Loucy (cell line): ENCODE measurements around the gene UBE2J1.

Experiments used
- H2AFZ ChIP-seq: fragments of 200-600 bp; sonication (generic); 2 replicates; pipeline ENCODE4 v1.6.0; 2016; ENCODE audit warnings: antibody characterized with exemption, mild to moderate bottlenecking, low read length, moderate library complexity
- H3F3A ChIP-seq: fragments of 200-600 bp; 2 replicates; pipeline ENCODE4 v1.6.0; 2016; ENCODE audit warnings: antibody characterized with exemption, low read depth, mild to moderate bottlenecking
- H3K27me3 ChIP-seq: fragments of 200-600 bp; sonication (generic); 2 replicates; pipeline ENCODE4 v1.6.1; 2014; ENCODE audit warnings: low read length, mild to moderate bottlenecking; ENCODE audit not compliant: insufficient read depth, poor library complexity, severe bottlenecking
- H3K36me3 ChIP-seq: fragments of 200-600 bp; sonication (generic); 2 replicates; pipeline ENCODE4 v1.6.1; 2016; ENCODE audit warnings: low read length; ENCODE audit not compliant: insufficient read depth
- H3K4me1 ChIP-seq: fragments of 200-600 bp; sonication (generic); 2 replicates; pipeline ENCODE4 v1.5.1; 2014; ENCODE audit warnings: low read length, mild to moderate bottlenecking; ENCODE audit not compliant: insufficient read depth, poor library complexity, severe bottlenecking
- H3K4me2 ChIP-seq: fragments of 200-600 bp; sonication (generic); 2 replicates; pipeline ENCODE4 v1.6.0; 2014; ENCODE audit warnings: antibody characterized with exemption, low read length, low read depth, mild to moderate bottlenecking; ENCODE audit not compliant: poor library complexity, severe bottlenecking
- H3K4me3 ChIP-seq: fragments of 200-600 bp; sonication (generic); 2 replicates; pipeline ENCODE4 v1.5.1; 2014; ENCODE audit warnings: low read length, mild to moderate bottlenecking, mixed read lengths; ENCODE audit not compliant: poor library complexity, severe bottlenecking
- H3K79me2 ChIP-seq: fragments of 200-600 bp; sonication (generic); 2 replicates; pipeline ENCODE4 v1.6.1; 2014; ENCODE audit warnings: low read length; ENCODE audit not compliant: insufficient read depth
- H3K9ac ChIP-seq: fragments of 200-600 bp; sonication (generic); 2 replicates; pipeline ENCODE4 v1.6.0; 2014; ENCODE audit warnings: mild to moderate bottlenecking, low read depth, low read length, moderate library complexity; ENCODE audit not compliant: poor library complexity, severe bottlenecking
- H3K9me2 ChIP-seq: fragments of 200-600 bp; sonication (generic); replicated peaks from 2 replicates; pipeline ENCODE4 v1.6.1; 2016; ENCODE audit warnings: low read depth, low read length, mixed read lengths
- H3K9me3 ChIP-seq: fragments of 200-600 bp; sonication (generic); 2 replicates; pipeline ENCODE4 v1.6.1; 2014; ENCODE audit warnings: mild to moderate bottlenecking, antibody characterized with exemption, low read length, low read depth; ENCODE audit not compliant: insufficient read depth
- H4K20me1 ChIP-seq: fragments of 200-600 bp; sonication (generic); 2 replicates; pipeline ENCODE4 v1.6.0; 2014; ENCODE audit warnings: antibody characterized with exemption, low read length, mild to moderate bottlenecking; ENCODE audit not compliant: insufficient read depth, poor library complexity, severe bottlenecking
- EZH2phosphoT487 ChIP-seq: fragments of 200-600 bp; IDR thresholded peaks from 2 replicates; pipeline ENCODE4 v1.6.1; 2018; ENCODE audit warnings: antibody characterized with exemption, mild to moderate bottlenecking, moderate library complexity, borderline replicate concordance
- TF ChIP-seq, protein P1 (sequence below): fragments of 200-600 bp; sonication (generic); conservative IDR thresholded peaks from 2 replicates; pipeline ENCODE4 v1.5.1; 2014; ENCODE audit warnings: mild to moderate bottlenecking, antibody characterized with exemption, low read length

UBE2J1 gene

DNA sequence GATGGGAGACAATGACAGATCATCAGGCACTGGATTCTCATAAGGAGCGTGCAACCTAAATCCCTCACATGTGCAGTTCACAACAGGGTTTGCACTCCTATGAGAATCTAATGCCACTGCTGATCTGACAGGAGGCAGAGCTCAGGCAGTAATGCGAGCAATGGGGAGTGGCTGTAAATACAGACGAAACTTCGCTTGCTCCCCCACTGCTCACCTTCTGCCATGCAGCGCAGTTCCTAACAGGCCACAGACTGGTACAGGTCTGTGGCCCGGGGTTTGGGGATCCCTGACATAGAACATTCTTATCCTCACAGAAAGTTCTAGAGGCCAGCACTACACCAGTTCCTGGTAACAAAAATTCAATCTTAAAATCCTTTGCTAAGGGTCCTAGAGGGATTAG lies 36.3 kb upstream of the UBE2J1 start:
- Histone ChIP-seq H2AFZ (no peak overlapping the region), H3K4me1 (no peaks in the 10 kb centered on the region), H3F3A (no peaks in the 10 kb centered on the region), H3K9me2 (no peaks in the 10 kb centered on the region), H3K4me3 (no peak overlapping the region), H3K36me3 (peaks cover 24% of the 10 kb centered on the region; the same call in 1 of the 2 replicates), H3K79me2 (peaks cover 50% of the 10 kb centered on the region), H3K4me2 (no peak overlapping the region), H3K9me3 (no peaks in the 10 kb centered on the region), H4K20me1 (no peaks in the 10 kb centered on the region), H3K9ac (no peak overlapping the region), H3K27me3 (no peaks in the 10 kb centered on the region)
- TF ChIP-seq EZH2phosphoT487, result no peak
- TF ChIP-seq, protein P1, sequence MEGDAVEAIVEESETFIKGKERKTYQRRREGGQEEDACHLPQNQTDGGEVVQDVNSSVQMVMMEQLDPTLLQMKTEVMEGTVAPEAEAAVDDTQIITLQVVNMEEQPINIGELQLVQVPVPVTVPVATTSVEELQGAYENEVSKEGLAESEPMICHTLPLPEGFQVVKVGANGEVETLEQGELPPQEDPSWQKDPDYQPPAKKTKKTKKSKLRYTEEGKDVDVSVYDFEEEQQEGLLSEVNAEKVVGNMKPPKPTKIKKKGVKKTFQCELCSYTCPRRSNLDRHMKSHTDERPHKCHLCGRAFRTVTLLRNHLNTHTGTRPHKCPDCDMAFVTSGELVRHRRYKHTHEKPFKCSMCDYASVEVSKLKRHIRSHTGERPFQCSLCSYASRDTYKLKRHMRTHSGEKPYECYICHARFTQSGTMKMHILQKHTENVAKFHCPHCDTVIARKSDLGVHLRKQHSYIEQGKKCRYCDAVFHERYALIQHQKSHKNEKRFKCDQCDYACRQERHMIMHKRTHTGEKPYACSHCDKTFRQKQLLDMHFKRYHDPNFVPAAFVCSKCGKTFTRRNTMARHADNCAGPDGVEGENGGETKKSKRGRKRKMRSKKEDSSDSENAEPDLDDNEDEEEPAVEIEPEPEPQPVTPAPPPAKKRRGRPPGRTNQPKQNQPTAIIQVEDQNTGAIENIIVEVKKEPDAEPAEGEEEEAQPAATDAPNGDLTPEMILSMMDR, result no peak

DNA sequence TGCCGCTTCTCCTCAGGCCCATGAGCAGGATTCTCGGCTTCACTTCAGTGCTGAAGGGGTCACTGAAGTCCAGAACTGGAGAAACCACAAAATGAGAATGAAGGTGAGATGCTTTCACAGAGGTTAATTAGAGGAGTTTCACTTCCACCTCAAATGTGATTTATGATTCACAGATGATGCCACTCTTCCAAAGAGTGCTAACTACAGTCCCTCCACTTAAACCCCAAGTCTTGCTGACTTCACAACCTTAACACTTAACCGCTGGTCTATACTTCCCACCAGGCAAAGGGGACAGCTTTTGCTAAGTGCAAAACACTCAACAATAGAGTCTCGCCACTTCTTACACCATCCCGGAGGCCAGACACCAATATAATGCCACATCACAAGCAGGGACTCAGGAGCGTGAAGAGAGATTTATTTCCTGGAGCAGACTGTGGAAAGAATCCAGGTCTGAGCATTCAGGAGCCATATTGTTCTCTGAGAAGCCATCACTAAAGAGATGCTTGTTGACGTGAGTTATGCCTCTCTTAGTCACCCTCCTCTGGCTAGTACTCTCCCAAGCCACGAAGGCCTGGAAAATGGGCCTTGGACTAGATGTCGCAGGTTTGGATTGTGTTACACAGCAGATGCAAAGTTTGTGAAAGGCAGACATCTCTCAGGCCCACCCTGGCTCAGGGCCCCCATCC lies 35.1 kb upstream of the UBE2J1 start:
- H3K4me2 ChIP-seq, result no peak overlapping the region
- H3K9ac ChIP-seq, result no peak overlapping the region
- TF ChIP-seq, protein P1, result no peak
- TF ChIP-seq EZH2phosphoT487, result no peak
- H3K27me3 ChIP-seq, result no peaks in the 10 kb centered on the region
- peaks cover 41% of the 10 kb centered on the region for H3K79me2 ChIP-seq
- no peaks in the 10 kb centered on the region for H3K9me2 ChIP-seq
- no peaks in the 10 kb centered on the region for H3F3A ChIP-seq
- H3K4me3 ChIP-seq, result no peak overlapping the region
- no peaks in the 10 kb centered on the region for H3K9me3 ChIP-seq
- no peak overlapping the region for H2AFZ ChIP-seq
- H3K4me1 ChIP-seq, result no peaks in the 10 kb centered on the region
- H3K36me3 ChIP-seq, result peaks cover 24% of the 10 kb centered on the region; the same call in 1 of the 2 replicates
- no peaks in the 10 kb centered on the region for H4K20me1 ChIP-seq

DNA sequence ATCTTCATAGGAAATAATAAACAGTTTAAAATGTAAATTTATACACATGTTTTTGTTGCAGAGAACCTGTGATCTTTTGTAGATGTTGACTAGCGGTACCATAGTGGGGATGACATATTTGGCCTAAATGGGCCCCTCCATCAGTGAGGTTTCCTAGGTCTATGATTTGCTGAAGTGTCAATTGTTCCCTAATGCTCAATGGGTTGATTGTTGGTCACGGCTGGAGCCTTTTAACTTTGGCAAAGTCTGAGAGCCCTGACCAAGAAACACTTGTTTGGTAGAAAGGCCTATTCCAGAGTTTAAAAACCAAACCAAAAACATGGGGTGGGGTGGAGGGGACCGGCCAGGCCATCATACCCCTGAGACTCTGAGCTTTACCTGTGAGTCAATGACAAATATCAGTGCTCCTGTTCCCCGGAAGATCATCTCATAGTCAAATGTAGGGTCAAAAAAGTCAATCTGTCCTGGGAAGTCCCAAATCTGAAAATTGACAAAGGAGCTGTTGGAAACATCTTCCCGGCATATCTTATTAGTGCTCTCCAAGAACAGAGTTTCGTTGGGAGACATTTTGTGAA lies 34.5 kb upstream of the UBE2J1 start:
- Histone ChIP-seq H4K20me1 (no peaks in the 10 kb centered on the region), H3K4me3 (no peak overlapping the region), H3K27me3 (no peaks in the 10 kb centered on the region), H3K9me3 (no peaks in the 10 kb centered on the region), H3K9ac (no peak overlapping the region), H2AFZ (no peak overlapping the region), H3F3A (no peaks in the 10 kb centered on the region), H3K36me3 (peaks cover 24% of the 10 kb centered on the region; the same call in 1 of the 2 replicates), H3K4me2 (no peak overlapping the region), H3K4me1 (no peaks in the 10 kb centered on the region), H3K79me2 (peaks cover 37% of the 10 kb centered on the region), H3K9me2 (no peaks in the 10 kb centered on the region)
- TF ChIP-seq, protein P1, result no peak
- no peak for TF ChIP-seq EZH2phosphoT487
